ENCODE measurements around the gene C14orf180.
"Not testable (repeated sequence)": the region's sequence is repeated elsewhere in the genome, so short reads cannot be mapped to it uniquely, and the experiment has no call there.

DNA sequence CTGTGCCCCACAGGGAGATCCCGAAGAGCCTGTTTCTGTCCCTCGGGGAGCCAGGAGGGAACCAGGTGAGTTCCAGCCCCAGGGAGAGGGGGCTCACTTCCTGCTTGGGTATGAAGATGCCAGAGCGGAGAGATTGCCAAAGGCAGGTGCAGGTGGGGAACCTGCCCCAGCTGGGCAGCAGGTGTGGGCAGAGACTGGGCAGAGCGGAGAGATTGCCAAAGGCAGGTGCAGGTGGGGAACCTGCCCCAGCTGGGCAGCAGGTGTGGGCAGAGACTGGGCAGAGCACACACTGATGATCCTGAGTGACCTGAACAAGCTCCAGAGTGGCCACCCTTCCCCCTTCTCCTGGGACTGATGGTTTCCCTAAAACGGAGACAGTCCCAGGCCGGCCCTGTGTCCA, 375 bp downstream of the C14orf180 start:
- TF ChIP-seq CTCF, POLR2A, EP300 (IDR thresholded peaks at IDR 0.05): not testable (repeated sequence)

All from ovary (tissue), 3 donors.